Measurements from ENCODE around the gene SMC1B. TPM values are rescaled to one million over a fixed set of nuclear protein-coding genes. Genes with fewer than 3 reads are reported as not detected.

SMC1B gene
- total and polyA plus RNA-seq, 2 of the 8 experiments (the other 6 are each of a cell fraction or from before 2014, with no cell fraction given) = 0.02 TPM; not detected in 1

- H4K91ac ChIP-seq (replicated peaks; ENCODE audit: insufficient read length, low read length) = no peak overlapping the region
- no peaks in the 10 kb centered on the region for H3K79me2 ChIP-seq (ENCODE audit: control insufficient read depth in 1 of 2, insufficient read depth in 2 of 2, low read length in 2 of 2)
- TF ChIP-seq RBBP5 (IDR thresholded peaks at IDR 0.05; ENCODE audit: borderline replicate concordance, low read depth, low read length) (no peak), KDM1A (IDR thresholded peaks at IDR 0.05; ENCODE audit: borderline replicate concordance, low read length) (no peak), FOSL1 (IDR thresholded peaks at IDR 0.05; ENCODE audit: insufficient read depth, low read depth, low read length) (no peak), JUND (IDR thresholded peaks at IDR 0.05; ENCODE audit: low read length) (no peak), EP300 (IDR thresholded peaks at IDR 0.05; ENCODE audit: borderline replicate concordance in 1 of 2, low read depth in 2 of 2, low read length in 2 of 2) (no peak), SRF (IDR thresholded peaks at IDR 0.05; ENCODE audit: low read depth, low read length) (no peak), KDM4A (IDR thresholded peaks at IDR 0.05; ENCODE audit: low read depth, low read length, severe bottlenecking) (no peak), CHD1 (IDR thresholded peaks at IDR 0.05; ENCODE audit: low read depth, low read length) (no peak), SP4 (IDR thresholded peaks at IDR 0.05; ENCODE audit: low read length) (no peak), TCF12 (IDR thresholded peaks at IDR 0.05; ENCODE audit: low read depth, low read length) (no peak), SP2 (IDR thresholded peaks at IDR 0.05; ENCODE audit: low read length) (no peak), HDAC2 (IDR thresholded peaks at IDR 0.05; ENCODE audit: borderline replicate concordance in 1 of 2, low read depth in 2 of 2, low read length in 2 of 2) (no peak), CTBP2 (IDR thresholded peaks at IDR 0.05; ENCODE audit: borderline replicate concordance, insufficient read depth, insufficient read length, low read length) (no peak), E2F6 (IDR thresholded peaks at IDR 0.05) (no peak)
Observed at GRCh38 chr22:45376009-45376408, 37.4 kb downstream of the SMC1B start.

More at GRCh38 chr22:45376009-45376408, 37.4 kb downstream of the SMC1B start:
- Histone ChIP-seq H2BK120ac (replicated peaks; ENCODE audit: low read depth, low read length) (no peak overlapping the region), H3K23ac (ENCODE audit: insufficient read length) (no peak overlapping the region), H3K4me3 (ENCODE audit: extremely low read depth in 1 of 4, insufficient read depth in 2 of 4, low read depth in 3 of 4, low read length in 4 of 4) (no peak overlapping the region), H4K5ac (ENCODE audit: insufficient read length, low read depth, low read length) (no peak overlapping the region), H3K56ac (replicated peaks; ENCODE audit: insufficient read length, low read depth, low read length) (no peak overlapping the region), H3K79me1 (ENCODE audit: low read depth, low read length) (no peaks in the 10 kb centered on the region), H3K4ac (replicated peaks; ENCODE audit: insufficient read length, low read depth, low read length) (no peak overlapping the region), H3K9ac (replicated peaks in 1 of 4; ENCODE audit: extremely low read depth in 1 of 4, low read depth in 3 of 4, low read length in 3 of 4) (no peak overlapping the region), H2BK15ac (ENCODE audit: low read length) (no peak overlapping the region), H2BK12ac (ENCODE audit: low read depth, low read length) (no peak overlapping the region), H3K23me2 (ENCODE audit: low read depth, low read length) (no peaks in the 10 kb centered on the region), H3K27ac (ENCODE audit: low read depth, low read length) (no peak overlapping the region), H3K27me3 (replicated peaks in 1 of 4; ENCODE audit: control insufficient read depth in 3 of 4, extremely low read depth in 1 of 4, insufficient read depth in 3 of 4, low read length in 3 of 4) (no peaks in the 10 kb centered on the region), H3K9me3 (ENCODE audit: insufficient read depth in 2 of 2, low read depth in 1 of 2, low read length in 1 of 2) (peaks cover 0 to 3% of the 10 kb centered on the region in 2 experiments; a peak in 1 of 4 replicates), H2BK5ac (ENCODE audit: low read depth, low read length) (no peak overlapping the region), H2BK20ac (ENCODE audit: low read length) (no peak overlapping the region), H3K14ac (ENCODE audit: insufficient read length) (no peak overlapping the region), H3K4me2 (ENCODE audit: insufficient read depth in 1 of 2, low read depth in 2 of 2, low read length in 2 of 2) (no peak overlapping the region), H2AFZ (ENCODE audit: low read length) (no peak overlapping the region), H3K36me3 (ENCODE audit: control insufficient read depth in 2 of 4, insufficient read depth in 4 of 4, low read length in 3 of 4) (no peaks in the 10 kb centered on the region), H3K18ac (ENCODE audit: extremely low read depth, low read length) (no peak overlapping the region), H4K8ac (ENCODE audit: extremely low read depth, insufficient read depth, low read length) (no peak overlapping the region), H3K4me1 (replicated peaks in 1 of 4; ENCODE audit: control insufficient read depth in 3 of 4, insufficient read depth in 4 of 4, low read length in 3 of 4) (no peaks in the 10 kb centered on the region), H2AK5ac (ENCODE audit: low read depth, low read length) (no peak overlapping the region), H4K20me1 (replicated peaks in 1 of 2; ENCODE audit: control insufficient read depth in 1 of 2, insufficient read depth in 2 of 2, low read length in 2 of 2) (no peaks in the 10 kb centered on the region)
- DNase-seq (ENCODE audit: low read depth in 1 of 2, low spot score in 2 of 2) (no peak), FAIRE-seq (no peak)
- ChIA-PET POLR2A (ENCODE audit: partially characterized antibody) (no interaction called here), CTCF (ENCODE audit: partially characterized antibody) (no interaction called here)
- WGBS, 2 experiments (ENCODE audit: extremely low coverage in 1 of 2, insufficient coverage in 1 of 2, insufficient read length in 1 of 2, insufficient replicate concordance in 2 of 2, low coverage in 1 of 2, low lambda C conversion rate in 2 of 2, missing lambda C conversion rate in 1 of 2) = 86% methylated on average over 3 of the region's 3 CpGs; no CpG with 5 or more reads in 1 of the 2 experiments
